Nephron (organoid): ENCODE measurements around the gene POLD2.
A peak's percentile ranks its signal among the peaks of the same experiment; 100 is the strongest.

Experiments
- H3K27ac Mint-ChIP-seq, 3 experiments: 2 replicates each; pipeline ENCODE4 v1.8.0; 2020; ENCODE audit warnings: mixed read lengths in 3 of 3, mild to moderate bottlenecking in 2 of 3, moderate library complexity in 1 of 3
- H3K27me3 Mint-ChIP-seq: 2 replicates; pipeline ENCODE4 v1.8.0; 2021; ENCODE audit warnings: low read depth, mild to moderate bottlenecking, moderate library complexity, mixed read lengths
- H3K36me3 Mint-ChIP-seq: 2 replicates; pipeline ENCODE4 v1.8.0; 2020; ENCODE audit warnings: low read depth, mixed read lengths
- H3K4me1 Mint-ChIP-seq: 2 replicates; pipeline ENCODE4 v1.8.0; 2020; ENCODE audit warnings: mixed read lengths
- H3K4me3 Mint-ChIP-seq, 3 experiments: 2 replicates each; pipeline ENCODE4 v1.8.0; 2020; ENCODE audit warnings: mild to moderate bottlenecking in 3 of 3, mixed read lengths in 3 of 3, moderate library complexity in 2 of 3
- H3K9me3 Mint-ChIP-seq: 2 replicates; pipeline ENCODE4 v1.8.0; 2020; ENCODE audit warnings: mixed read lengths
- CTCF ChIP-seq, 3 experiments: fragments of 200-600 bp; sonication (generic); IDR thresholded peaks; one replicate each; pipeline ENCODE4 v1.5.0; 2021; ENCODE audit warnings: antibody characterized with exemption in 3 of 3; ENCODE audit not compliant: unreplicated experiment in 3 of 3

The POLD2 gene

GRCh38 chr7:44068054-44068453 lies 55.3 kb downstream of the POLD2 start:
- TF ChIP-seq CTCF (IDR thresholded peaks at IDR 0.05; ENCODE audit: unreplicated experiment in 3 of 3), result no peak
- Mint-ChIP-seq H3K9me3 (no peaks in the 10 kb centered on the region), H3K27me3 (peaks cover 4% of the 10 kb centered on the region), H3K36me3 (peaks cover 16% of the 10 kb centered on the region), H3K4me1 (peaks cover 31% of the 10 kb centered on the region), H3K27ac (peak overlapping the region in 1 of 3 experiments; percentile 16), H3K4me3 (no peak overlapping the region)

- Mint-ChIP-seq H3K27ac (no peak overlapping the region), H3K4me1 (peaks cover 31% of the 10 kb centered on the region), H3K4me3 (no peak overlapping the region), H3K9me3 (no peaks in the 10 kb centered on the region), H3K36me3 (peaks cover 10% of the 10 kb centered on the region), H3K27me3 (peaks cover 4% of the 10 kb centered on the region)
- no peak for TF ChIP-seq CTCF (IDR thresholded peaks at IDR 0.05; ENCODE audit: unreplicated experiment in 3 of 3)
Observed at GRCh38 chr7:44067064-44067951, 56.0 kb downstream of the POLD2 start.

GRCh38 chr7:44066494-44067063 lies 56.8 kb downstream of the POLD2 start:
- Mint-ChIP-seq H3K36me3 (peaks cover 6% of the 10 kb centered on the region), H3K27ac (no peak overlapping the region), H3K9me3 (no peaks in the 10 kb centered on the region), H3K4me1 (peaks cover 31% of the 10 kb centered on the region), H3K27me3 (peaks cover 4% of the 10 kb centered on the region), H3K4me3 (no peak overlapping the region)
- no peak for TF ChIP-seq CTCF (IDR thresholded peaks at IDR 0.05; ENCODE audit: unreplicated experiment in 3 of 3)

- Mint-ChIP-seq H3K27ac (peak overlapping the region in 1 of 3 experiments; percentile 53), H3K4me3 (no peak overlapping the region), H3K4me1 (peaks cover 31% of the 10 kb centered on the region), H3K9me3 (no peaks in the 10 kb centered on the region), H3K36me3 (peaks cover 10% of the 10 kb centered on the region), H3K27me3 (peaks cover 4% of the 10 kb centered on the region)
- TF ChIP-seq CTCF (IDR thresholded peaks at IDR 0.05; ENCODE audit: unreplicated experiment in 3 of 3), result no peak
Observed at GRCh38 chr7:44066111-44066460, 57.3 kb downstream of the POLD2 start.

GRCh38 chr7:44065431-44066110 lies 57.8 kb downstream of the POLD2 start, which contains the start of gene PGAM2:
TSS of gene PGAM2 (minus strand) at chr7:44065567. CDS start at chr7:44065529, 38 bp downstream.
- Mint-ChIP-seq H3K4me1 (peaks cover 31% of the 10 kb centered on the region), H3K9me3 (no peaks in the 10 kb centered on the region), H3K27ac (peak within 1 kb of the TSS in 1 of 3 experiments; percentile 53), H3K27me3 (peaks cover 4% of the 10 kb centered on the region), H3K4me3 (peak within 1 kb of the TSS in 2 of 3 experiments; percentile 26 to 47), H3K36me3 (peaks cover 10% of the 10 kb centered on the region)
- TF ChIP-seq CTCF (IDR thresholded peaks at IDR 0.05; ENCODE audit: unreplicated experiment in 3 of 3), result no peak
